ENCODE data around the gene CELF5.
"Not testable (repeated sequence)": the region's sequence is repeated elsewhere in the genome, so short reads cannot be mapped to it uniquely, and the experiment has no call there.

The CELF5 gene

DNA sequence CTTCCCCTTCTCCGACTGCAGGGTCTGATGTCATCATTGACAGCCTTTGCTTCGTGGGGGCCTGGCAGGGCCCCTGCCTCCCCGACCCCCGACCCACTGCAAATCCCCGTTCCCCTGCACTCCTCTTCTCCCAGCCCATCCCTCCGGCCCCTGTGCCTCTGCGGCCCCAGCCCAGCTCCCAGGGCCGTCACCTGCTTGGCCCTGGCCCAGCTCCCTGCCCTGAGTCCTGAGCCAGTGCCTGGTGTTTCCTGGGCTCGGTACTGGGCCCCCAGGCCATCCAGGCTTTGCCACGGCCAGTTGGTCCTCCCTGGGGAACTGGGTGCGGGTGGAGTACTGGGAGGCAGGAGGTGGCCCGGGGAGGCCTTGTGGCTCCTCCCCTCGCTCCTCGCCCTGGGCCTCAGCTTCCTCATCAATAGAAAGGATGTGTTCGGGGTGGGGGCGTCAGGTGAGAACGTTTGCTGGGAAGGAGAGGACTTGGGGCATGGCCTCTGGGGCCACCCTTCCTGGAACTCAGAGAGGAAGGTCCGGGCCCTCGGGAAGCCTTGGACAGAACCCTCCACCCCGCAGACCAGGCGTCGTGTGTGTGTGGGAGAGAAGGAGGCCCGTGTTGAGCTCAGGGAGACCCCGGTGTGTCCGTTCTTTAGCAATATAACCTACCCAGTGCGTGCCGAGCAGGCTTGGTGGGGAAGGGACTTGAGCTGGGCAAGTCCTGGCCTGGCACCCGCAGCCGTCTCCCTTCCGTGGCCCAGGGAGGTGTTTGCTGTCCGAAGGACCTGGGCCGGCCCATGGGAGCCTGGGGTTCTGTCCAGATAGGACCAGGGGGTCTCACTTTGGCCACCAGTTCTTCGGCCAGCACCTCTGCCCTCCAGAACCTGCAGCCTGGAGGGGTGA is 15.9 kb upstream of the CELF5 start:
- no peak for DNase-seq

DNA sequence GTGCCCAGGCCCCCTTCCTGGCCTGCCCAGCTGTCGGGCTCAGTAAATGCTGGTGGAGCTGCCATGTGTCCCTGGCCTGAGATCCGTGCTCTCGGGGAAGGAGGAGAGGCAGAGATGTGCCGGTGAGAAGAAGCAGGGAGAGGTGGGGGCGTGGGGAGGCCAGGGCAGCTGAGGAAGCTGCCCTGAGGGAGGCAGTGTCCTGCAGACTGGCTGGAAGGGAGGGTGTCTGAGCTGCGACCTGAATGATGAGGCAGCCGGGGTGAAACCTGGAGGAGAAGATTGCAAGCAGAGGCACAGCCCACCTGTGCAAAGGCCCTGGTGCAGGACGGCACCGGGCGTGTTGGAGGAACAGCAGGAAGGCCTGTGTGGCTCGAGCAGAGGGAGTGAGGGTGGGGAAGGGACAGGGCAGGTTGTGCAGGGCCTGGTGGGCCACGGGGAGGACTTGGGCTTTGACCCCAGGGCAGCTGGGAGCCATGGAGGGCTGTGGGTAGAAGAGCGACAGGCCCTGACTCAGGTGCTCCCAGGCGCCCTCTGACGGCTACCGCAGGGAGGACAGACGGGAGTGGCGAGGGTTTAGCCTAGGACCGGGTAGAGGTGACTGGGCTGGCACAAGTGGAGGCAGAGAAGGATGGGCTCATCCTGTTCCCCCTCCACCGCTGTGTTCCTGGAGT is 14.0 kb upstream of the CELF5 start:
- DNase-seq: no peak

DNA sequence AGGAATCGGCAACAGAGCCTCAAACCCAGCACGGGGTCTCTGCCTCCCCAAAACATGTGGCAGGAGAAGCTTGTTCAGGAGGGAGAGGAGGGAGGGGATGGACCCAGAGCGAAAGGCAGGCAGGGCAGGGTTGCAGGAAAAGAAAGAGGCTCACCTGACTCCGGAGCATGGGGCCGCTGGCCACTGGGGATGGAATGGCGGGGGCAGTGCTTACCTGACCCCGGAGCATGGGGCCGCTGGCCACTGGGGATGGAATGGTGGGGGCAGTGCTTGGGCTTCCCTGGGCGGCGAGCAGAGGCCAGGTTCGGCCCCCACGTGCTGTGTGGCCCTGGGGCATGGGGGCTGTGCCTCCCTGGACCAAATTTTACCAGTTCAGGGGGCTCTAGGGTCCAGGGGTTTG is 13.3 kb upstream of the CELF5 start:
- DNase-seq: no peak

DNA sequence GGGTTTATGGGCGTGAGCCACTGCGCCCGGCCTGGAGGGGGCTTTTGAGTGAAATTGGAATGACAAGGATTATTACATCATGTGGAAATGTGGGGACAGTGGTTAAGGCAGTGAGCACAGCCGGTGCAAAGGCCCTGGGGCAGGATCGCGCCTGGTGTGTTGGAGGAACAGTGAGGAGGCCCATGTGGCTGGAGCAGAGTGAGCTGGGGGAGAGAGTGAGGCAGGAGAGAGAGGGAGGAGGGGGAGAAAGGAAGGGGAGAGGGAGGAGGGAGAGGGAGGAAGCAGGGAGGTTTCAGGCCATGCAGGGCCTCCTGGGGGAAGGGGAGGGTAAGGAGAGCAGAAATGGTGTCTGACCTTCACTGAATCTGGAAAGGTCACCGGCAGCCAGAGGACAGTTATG is 11.3 kb upstream of the CELF5 start:
- no peak for DNase-seq

DNA sequence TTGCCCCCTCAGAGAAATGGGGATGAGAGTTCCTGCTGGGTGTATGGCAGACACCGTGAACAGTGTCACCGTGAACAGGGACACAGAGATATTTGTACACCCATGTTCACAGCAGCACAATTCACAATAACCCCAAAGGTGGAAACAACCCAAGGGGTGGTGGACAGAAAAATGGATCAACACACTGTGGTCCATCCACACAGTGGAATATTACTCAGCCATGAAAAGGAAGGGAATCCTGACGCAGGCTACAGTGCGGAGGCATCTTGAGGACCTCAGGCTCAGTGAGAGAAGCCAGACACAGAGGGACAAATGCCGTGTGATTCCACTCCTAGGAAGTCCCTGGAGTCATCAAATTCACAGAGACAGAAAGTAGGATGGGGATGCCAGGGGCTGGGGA is 7.6 kb upstream of the CELF5 start:
- DNase-seq: no peak

- no peak for DNase-seq
These were observed 3.9 kb upstream of the CELF5 start for GRCh38 chr19:3220576-3220975.

DNA sequence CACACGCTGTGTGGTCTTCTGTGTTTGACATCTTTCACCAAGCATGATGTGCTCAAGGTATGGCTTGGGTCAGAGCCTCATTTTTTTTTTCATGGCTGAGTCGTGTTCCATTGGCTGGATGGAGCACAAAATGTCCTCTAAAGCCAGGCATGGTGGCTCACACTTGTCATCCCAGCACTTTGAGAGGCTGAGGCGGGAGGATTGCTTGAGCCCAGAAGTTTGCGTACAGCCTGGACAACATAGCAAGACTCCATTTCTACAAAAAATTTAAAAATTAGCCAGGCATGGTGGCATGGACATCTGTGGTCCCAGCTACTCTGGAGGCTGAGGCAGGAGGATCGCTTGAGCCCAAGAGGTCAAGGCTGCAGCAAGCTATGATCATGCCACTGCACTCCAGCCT is 2.9 kb upstream of the CELF5 start:
- not testable (repeated sequence) for DNase-seq

- no peak for DNase-seq
These were observed 1.8 kb upstream of the CELF5 start for GRCh38 chr19:3222709-3223108.

- no peak for DNase-seq
These were observed 666 bp downstream of the CELF5 start for GRCh38 chr19:3225169-3225485.

DNA sequence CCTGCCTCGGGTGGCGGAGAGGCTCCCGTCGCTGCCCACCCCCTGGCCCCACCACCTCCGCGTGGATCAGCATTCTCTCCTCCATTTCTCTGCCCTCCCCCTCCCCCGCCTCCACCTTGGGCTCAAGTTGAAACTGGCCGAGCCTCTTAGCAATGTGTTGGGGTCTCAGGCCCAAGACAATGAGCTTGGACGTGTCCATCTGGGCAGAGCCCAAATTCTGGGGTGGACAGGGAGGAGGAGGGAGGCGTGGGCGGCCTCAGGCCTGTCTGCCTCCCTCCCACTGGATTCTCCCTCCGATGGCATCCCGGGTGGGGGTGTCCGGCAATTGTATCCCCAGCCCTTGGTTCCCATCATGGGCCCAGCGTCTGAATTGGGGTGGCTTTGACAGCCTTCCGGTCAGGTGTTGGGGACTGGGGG is 1.2 kb downstream of the CELF5 start:
- DNase-seq: no peak

DNA sequence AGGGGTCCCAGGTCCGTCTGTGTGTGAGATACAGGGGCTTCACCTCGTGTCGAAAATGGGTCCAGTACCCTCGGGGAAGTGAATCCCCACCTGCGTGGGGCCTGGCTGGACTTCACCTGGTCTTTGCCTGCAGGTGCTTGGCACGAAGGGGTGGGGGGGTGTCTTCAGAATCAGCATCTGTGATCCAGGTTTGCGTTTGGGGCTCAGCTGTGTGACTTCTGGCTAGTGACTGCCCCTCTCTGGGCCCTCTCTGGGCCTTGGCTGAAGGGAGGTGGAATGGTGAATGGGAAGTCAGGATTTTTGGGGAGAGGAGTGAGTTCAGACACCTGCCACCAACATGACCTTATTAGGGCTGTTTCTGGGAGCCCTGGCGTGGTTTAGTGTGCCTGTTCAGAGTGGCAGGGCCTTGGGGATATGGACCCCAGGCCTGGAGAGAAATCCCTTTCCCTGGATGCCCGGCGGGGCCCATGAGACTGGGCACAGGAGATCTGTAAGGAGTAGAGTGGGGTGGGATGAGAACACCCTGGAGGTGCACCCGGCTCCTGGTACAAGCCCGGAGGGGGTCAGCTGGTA is 2.7 kb downstream of the CELF5 start:
- no peak for DNase-seq

DNA sequence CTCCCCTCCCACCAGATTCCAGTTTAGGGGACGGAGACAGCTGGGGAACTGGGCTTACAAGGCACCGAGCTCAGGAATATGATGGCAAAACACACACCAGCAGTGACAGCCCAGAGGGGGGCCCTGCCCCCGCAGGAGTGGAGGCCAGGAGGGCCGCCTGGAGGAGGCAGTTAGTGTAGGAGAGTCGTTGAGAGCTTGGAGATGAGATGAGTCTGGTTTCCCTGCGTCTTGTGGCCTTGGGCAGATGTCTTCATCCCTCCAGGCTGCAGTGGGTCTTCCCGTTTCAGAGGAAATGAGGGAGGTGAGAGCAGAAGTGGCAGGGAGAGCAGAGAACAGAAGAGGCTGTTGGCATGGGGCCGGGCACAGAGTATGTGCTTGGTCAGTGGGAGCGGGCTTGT is 4.9 kb downstream of the CELF5 start:
- no peak for DNase-seq

DNA sequence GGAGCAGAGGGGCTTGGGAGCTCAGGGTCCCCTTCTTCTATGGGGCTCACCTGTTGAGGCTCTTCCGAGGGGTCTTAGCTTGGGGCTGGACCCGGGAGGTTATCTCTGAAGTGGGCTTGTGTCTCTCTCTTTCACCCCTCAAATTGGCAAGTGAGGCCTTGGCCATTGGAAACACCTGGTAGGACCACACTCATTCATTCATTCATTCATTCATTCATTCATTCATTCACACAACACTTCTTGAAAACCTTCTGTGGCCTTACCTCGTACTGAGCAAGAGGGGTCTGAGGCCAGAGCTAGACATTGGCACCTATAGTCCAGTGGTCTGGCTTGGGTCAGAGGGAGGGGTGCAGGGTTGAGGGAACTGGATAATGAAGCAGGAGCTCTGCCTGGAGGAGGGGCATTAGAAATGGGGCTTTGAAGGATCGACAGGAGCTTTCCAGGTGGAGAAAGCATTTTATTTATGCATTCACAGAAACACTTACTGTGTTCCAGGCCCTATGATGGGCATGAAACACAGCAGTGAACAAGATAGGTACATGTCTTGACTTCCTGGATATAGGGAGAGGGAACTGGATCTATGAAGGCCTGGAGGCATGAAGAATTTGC is 5.5 kb downstream of the CELF5 start:
- DNase-seq: no peak

GRCh38 chr19:3231288-3231687 is 6.8 kb downstream of the CELF5 start:
- no peak for DNase-seq

- DNase-seq: no peak
These were observed 8.7 kb downstream of the CELF5 start for GRCh38 chr19:3233116-3233515.

DNA sequence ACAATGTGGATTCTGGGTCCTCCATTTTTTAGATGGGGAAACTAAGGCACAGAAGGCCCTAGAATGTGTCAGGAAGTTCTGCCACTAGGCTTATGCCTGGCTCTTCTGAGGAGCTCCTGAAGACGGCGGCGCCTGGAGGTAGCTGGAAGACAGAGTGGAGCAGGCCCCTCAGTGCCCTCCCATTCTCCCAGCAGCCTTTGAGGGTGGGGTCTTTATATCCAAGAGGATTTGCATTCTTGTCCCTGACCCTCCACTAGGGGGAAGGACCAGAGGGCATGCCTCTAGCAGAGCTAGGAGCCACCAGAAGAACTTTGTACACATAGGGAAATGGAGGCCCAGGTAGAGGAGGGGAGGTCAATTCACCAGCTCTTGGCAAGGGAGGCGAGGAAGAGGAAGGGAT is 9.4 kb downstream of the CELF5 start:
- DNase-seq: no peak

GRCh38 chr19:3234800-3235199 is 10.3 kb downstream of the CELF5 start:
- DNase-seq: no peak

DNA sequence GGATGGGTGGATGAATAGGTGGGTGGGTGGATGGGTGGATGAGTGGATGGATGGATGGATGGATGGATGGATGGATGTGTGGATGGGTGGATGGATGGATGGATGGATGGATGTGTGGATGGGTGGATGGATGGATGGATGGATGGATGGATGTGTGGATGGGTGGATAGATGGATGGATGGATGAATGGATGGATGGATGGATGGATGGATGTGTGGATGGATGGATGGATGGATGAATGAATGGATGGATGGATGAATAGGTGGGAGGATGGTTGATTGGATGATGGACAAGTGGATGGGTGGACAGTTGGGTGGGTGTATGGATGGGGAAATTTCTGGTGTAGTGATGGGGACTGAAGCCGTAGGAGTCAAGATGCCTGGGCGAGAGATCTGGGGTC is 11.1 kb downstream of the CELF5 start:
- not testable (repeated sequence) for DNase-seq

DNA sequence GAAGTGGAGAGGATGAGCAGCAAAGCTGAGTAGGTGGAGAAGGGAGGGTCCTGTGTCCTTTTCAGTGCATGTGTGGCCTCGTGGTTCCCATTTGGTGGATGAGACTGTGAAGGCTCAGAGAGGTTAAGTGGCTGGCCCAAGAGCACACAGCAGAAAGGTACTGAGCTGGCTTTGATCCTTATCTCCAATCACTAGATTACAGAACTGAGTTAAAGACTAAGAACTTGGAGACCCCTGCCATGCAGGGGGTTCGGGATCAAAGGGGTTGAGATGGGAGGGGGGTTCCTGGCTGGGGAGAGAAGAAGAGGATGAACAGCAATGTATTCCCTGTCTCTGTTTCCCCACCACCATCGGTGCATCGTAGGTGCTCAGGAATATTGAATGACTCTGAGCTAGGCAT is 11.8 kb downstream of the CELF5 start:
- no peak for DNase-seq

DNA sequence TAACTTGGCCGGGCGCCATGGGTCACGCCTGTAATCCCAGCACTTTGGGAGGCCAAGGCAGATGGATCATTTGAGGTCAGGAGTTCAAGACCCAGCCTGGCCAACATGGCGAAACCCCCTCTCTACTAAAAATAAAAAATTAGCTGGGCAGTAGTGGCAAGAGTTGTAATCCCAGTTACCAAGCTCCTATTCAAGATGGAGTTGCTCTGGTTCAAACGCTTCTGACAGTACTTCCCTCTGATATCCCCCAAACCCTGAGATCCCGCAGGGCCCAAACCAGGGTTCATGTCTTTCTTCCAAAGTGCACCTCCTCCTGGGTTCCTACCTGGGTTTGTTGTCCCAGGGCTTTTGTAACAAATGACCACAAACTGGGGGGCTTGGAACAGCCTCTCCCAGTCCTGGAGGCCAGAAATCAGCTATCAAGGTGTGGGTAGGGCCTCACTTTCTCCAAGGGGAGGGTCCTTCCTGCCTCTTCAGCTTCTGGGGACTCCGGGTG is 13.7 kb downstream of the CELF5 start:
- DNase-seq: no peak

DNA sequence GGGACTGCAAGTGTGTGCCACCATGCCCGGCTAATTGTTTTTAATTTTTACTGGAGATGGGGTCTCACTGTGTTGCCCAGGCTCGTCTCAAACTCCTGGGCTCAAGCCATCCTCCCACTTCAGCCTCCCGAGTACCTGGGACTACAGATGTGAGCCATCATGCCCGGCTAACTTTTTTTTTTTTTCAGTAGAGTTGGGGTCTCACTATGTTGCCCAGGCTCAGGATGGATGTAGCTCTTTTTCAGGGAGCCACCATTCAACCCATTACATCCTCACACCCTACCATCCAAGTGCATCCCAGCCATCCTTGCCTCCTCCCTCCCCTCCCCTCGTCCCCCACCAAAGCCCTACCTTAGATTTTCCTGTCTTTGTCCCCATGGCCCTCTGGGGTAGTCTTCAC is 14.9 kb downstream of the CELF5 start:
- no peak for DNase-seq

- DNase-seq: no peak
These were observed 19.6 kb downstream of the CELF5 start for GRCh38 chr19:3243819-3244700.

GRCh38 chr19:3245050-3245449 is 20.6 kb downstream of the CELF5 start:
- DNase-seq: no peak
